ENCODE results near the gene PCIF1.
A peak's percentile ranks its signal among the peaks of the same experiment; 100 is the strongest.

The PCIF1 gene

GRCh38 chr20:45997187-45997586 is 62.7 kb downstream of the PCIF1 start:
- Histone ChIP-seq H3K36me3 (ENCODE audit: control insufficient read depth in 2 of 2, insufficient read depth in 1 of 2, low read length in 2 of 2) (no peaks in the 10 kb centered on the region), H3K4me1 (ENCODE audit: control insufficient read depth, insufficient read depth, low read length) (no peaks in the 10 kb centered on the region), H3K27ac (ENCODE audit: extremely low read depth, low read depth, low read length) (no peak overlapping the region), H3K4me3 (ENCODE audit: low read depth, low read length) (no peak overlapping the region), H3K9me3 (ENCODE audit: control insufficient read depth, insufficient read depth, low read depth, low read length) (no peaks in the 10 kb centered on the region)
- CTCF ChIA-PET, result interaction anchor here (0.6 to 6.4 kb wide), 3 partner anchors 10 to 16 kb away, joined by 3 to 49 read pairs (median 5); partner anchors contain the start of gene MMP9
- TF ChIP-seq INSM2 (tag by site-specific recombination; IDR thresholded peaks at IDR 0.05), result peak; percentile 36; the same call in 1 of the 2 replicates
- TF ChIP-seq ZNF768 (tag by site-specific recombination; IDR thresholded peaks at IDR 0.05), result no peak
- peak; percentile 50; the same call in 1 of the 2 replicates for TF ChIP-seq ZNF692 (tag by site-specific recombination; IDR thresholded peaks at IDR 0.05)
- TF ChIP-seq HIC1 (tag by site-specific recombination; IDR thresholded peaks at IDR 0.05), result peak; percentile 67
- TF ChIP-seq CTCF (tag by site-specific recombination; IDR thresholded peaks at IDR 0.05), result no peak
- no peak for TF ChIP-seq ZNF610 (tag by site-specific recombination; IDR thresholded peaks at IDR 0.05; ENCODE audit: borderline replicate concordance)
- 0 out of 2 replicates have a peak, but pooled peaks have one; percentile 27 for TF ChIP-seq ATF2 (tag by site-specific recombination; IDR thresholded peaks at IDR 0.05; ENCODE audit: low read depth)
- peak; percentile 55; the same call in 1 of the 2 replicates for TF ChIP-seq ZNF629 (tag by site-specific recombination; IDR thresholded peaks at IDR 0.05)
- POLR2A ChIA-PET, result no interaction called here

Measured in HEK293 (cell line).